A549 (cell line): Measurements from ENCODE around the gene FAM89B. TPM values are rescaled to one million over a fixed set of nuclear protein-coding genes. Genes with fewer than 3 reads are reported as not detected.

Source experiments
- ATAC-seq, 2 experiments: fragments of 200-7000 bp in 1 of 2; fragments of >200 bp in 1 of 2; cut with Nextera tagmentation in 1 of 2; cut with Tn5 transposase in 1 of 2; 3 replicates each; pipeline versions ENCODE4 v1.8.0 to v1.9.1; 2018 to 2020; ENCODE audit warnings: mild to moderate bottlenecking in 1 of 2, moderate library complexity in 1 of 2
- CTCF ChIA-PET: fragments of 300-600 bp; sonication (Branson Sonifier 250); formaldehyde crosslinking; extraction: SDS; loops from one replicate; lab custom pipeline; 2021; ENCODE audit warnings: antibody characterized with exemption, inconsistent platforms; lab: Yijun Ruan, JAX
- POLR2A ChIA-PET: fragments of 350-600 bp; formaldehyde crosslinking; extraction: SDS; loops from one replicate; lab custom pipeline; 2021; ENCODE audit warnings: antibody characterized with exemption, inconsistent platforms; lab: Yijun Ruan, JAX
- DNase-seq, 2 experiments: peaks; one replicate each; pipeline versions ENCODE4 v3.0.0 to v3.0.0-alpha.2; 2011 to 2016; ENCODE audit warnings: low read depth in 1 of 2, low spot score in 1 of 2
- FAIRE-seq: peaks from 2 replicates; lab custom pipeline; 2011; peaks lifted over from hg19 to GRCh38; lab: Jason Lieb, UNC
- H3K27ac ChIP-seq, 2 experiments: fragments of >200 bp; sonication (Bioruptor Twin); formaldehyde crosslinking; 3 replicates each; pipeline ENCODE4 v1.5.1; 2016 to 2017
- H3K4me1 ChIP-seq: fragments of >200 bp; sonication (Bioruptor Twin); formaldehyde crosslinking; 3 replicates; pipeline ENCODE4 v1.6.1; 2016
- H3K4me2 ChIP-seq: fragments of >200 bp; sonication (Bioruptor Twin); formaldehyde crosslinking; 3 replicates; pipeline ENCODE4 v1.6.1; 2016
- H3K4me3 ChIP-seq: fragments of >200 bp; sonication (Bioruptor Twin); formaldehyde crosslinking; 3 replicates; pipeline ENCODE4 v1.5.1; 2016
- H3K9me3 ChIP-seq: fragments of >200 bp; sonication (Bioruptor Twin); formaldehyde crosslinking; 3 replicates; pipeline ENCODE4 v1.6.1; 2016
- CBX2 ChIP-seq: fragments of 200-600 bp; sonication (generic); IDR thresholded peaks from 2 replicates; pipeline ENCODE4 v1.6.1; 2016; ENCODE audit warnings: low read depth, mild to moderate bottlenecking, borderline replicate concordance
- CHD4 ChIP-seq: fragments of 200-600 bp; sonication (generic); IDR thresholded peaks from 2 replicates; pipeline ENCODE4 v1.6.1; 2016; ENCODE audit warnings: antibody characterized with exemption, mild to moderate bottlenecking, borderline replicate concordance
- EHF ChIP-seq: fragments of 250-450 bp; sonication (Bioruptor Pico); IDR thresholded peaks from 2 replicates; pipeline ENCODE4 v1.5.0; 2020; ENCODE audit warnings: mild to moderate bottlenecking
- ELK1 ChIP-seq: fragments of 150-350 bp; IDR thresholded peaks from 2 replicates; pipeline ENCODE4 v1.6.1; 2014; ENCODE audit warnings: low read depth, mild to moderate bottlenecking, low read length
- FOSB ChIP-seq: fragments of 250-450 bp; sonication (Bioruptor Pico); IDR thresholded peaks from 2 replicates; pipeline ENCODE4 v1.5.0; 2020; ENCODE audit warnings: mild to moderate bottlenecking, moderate library complexity
- FOXS1 ChIP-seq: fragments of 250-450 bp; sonication (Bioruptor Pico); IDR thresholded peaks from 2 replicates; pipeline ENCODE4 v1.5.0; 2020; ENCODE audit warnings: mild to moderate bottlenecking, moderate library complexity
- HDAC2 ChIP-seq: fragments of 200-600 bp; sonication (generic); IDR thresholded peaks from 2 replicates; pipeline ENCODE4 v1.6.1; 2016
- HES2 ChIP-seq: fragments of >200 bp; sonication (Bioruptor Twin); formaldehyde crosslinking; IDR thresholded peaks from 2 replicates; pipeline ENCODE4 v1.6.1; 2016
- HMGXB4 ChIP-seq: fragments of 250-450 bp; sonication (Bioruptor Pico); IDR thresholded peaks from 2 replicates; pipeline ENCODE4 v1.5.0; 2021; ENCODE audit warnings: mild to moderate bottlenecking, moderate library complexity, borderline replicate concordance
- HOXA7 ChIP-seq: fragments of 250-450 bp; sonication (Bioruptor Pico); IDR thresholded peaks from 2 replicates; pipeline ENCODE4 v1.5.0; 2020; ENCODE audit warnings: mild to moderate bottlenecking, moderate library complexity
- JUNB ChIP-seq: fragments of >200 bp; sonication (Bioruptor Twin); formaldehyde crosslinking; IDR thresholded peaks from 2 replicates; pipeline ENCODE4 v1.6.1; 2016
- KDM1A ChIP-seq: fragments of 200-600 bp; sonication (generic); IDR thresholded peaks from 2 replicates; pipeline ENCODE4 v1.6.1; 2016; ENCODE audit warnings: low read depth, mild to moderate bottlenecking
- KDM5A ChIP-seq: fragments of 200-600 bp; sonication (generic); IDR thresholded peaks from 2 replicates; pipeline ENCODE4 v1.6.1; 2016; ENCODE audit warnings: antibody characterized with exemption, mild to moderate bottlenecking
- MAFK ChIP-seq: fragments of 450-650 bp; IDR thresholded peaks from 2 replicates; pipeline ENCODE4 v1.6.1; 2014; ENCODE audit not compliant: partially characterized antibody
- MAX ChIP-seq: IDR thresholded peaks from 2 replicates; pipeline ENCODE4 v1.6.1; 2012
- MAZ ChIP-seq: fragments of 150-350 bp; IDR thresholded peaks from 2 replicates; pipeline ENCODE4 v1.6.1; 2014; ENCODE audit warnings: antibody characterized with exemption, low read depth, low read length, borderline replicate concordance
- SREBF2 ChIP-seq: fragments of 450-650 bp; IDR thresholded peaks from 2 replicates; pipeline ENCODE4 v1.6.1; 2014; ENCODE audit warnings: mild to moderate bottlenecking, moderate library complexity
- TFCP2L1 ChIP-seq: fragments of 250-450 bp; sonication (Bioruptor Pico); IDR thresholded peaks from 2 replicates; pipeline ENCODE4 v1.5.0; 2021; ENCODE audit warnings: mild to moderate bottlenecking
- USF2 ChIP-seq: fragments of 450-650 bp; IDR thresholded peaks from 2 replicates; pipeline ENCODE4 v1.6.1; 2014; ENCODE audit warnings: antibody characterized with exemption
- ZC3H11A ChIP-seq: fragments of 450-650 bp; IDR thresholded peaks from 2 replicates; pipeline ENCODE4 v1.6.1; 2014; ENCODE audit warnings: antibody characterized with exemption, mild to moderate bottlenecking
- ZFP36 ChIP-seq: fragments of 450-650 bp; IDR thresholded peaks from 2 replicates; pipeline ENCODE4 v1.6.1; 2014; ENCODE audit warnings: borderline replicate concordance; ENCODE audit not compliant: partially characterized antibody
- ZNF302 ChIP-seq: fragments of 250-450 bp; sonication (Bioruptor Pico); IDR thresholded peaks from 2 replicates; pipeline ENCODE4 v1.9.0; 2021; ENCODE audit warnings: inconsistent platforms, mild to moderate bottlenecking, moderate library complexity
- ZSCAN20 ChIP-seq: fragments of 250-450 bp; sonication (Bioruptor Pico); IDR thresholded peaks from 2 replicates; pipeline ENCODE4 v1.8.0; 2022; ENCODE audit warnings: mild to moderate bottlenecking, moderate library complexity
- WGBS: methylation state at CpG from one replicate; pipeline ENCODE4 v1.1.6; 2017; ENCODE audit errors: missing lambda C conversion rate; 5-methylcytosine and 5-hydroxymethylcytosine counted together
- polyA plus RNA-seq, 4 experiments: library from polyadenylated mRNA; depleted of rRNA in 3 of 4; stranded (reverse); fragments of >200 nt; fragmentation: RNase III in 1 of 4; extraction: RNeasy Plus Mini Kit Qiagen cat#74134 plus additional on column Dnase treatment in 1 of 4; gene quantifications; 2 replicates in 3 of 4; 3 replicates in 1 of 4; pipeline ENCODE4 v1.2.3, GENCODE V29; 2011 to 2017

FAM89B gene
- polyA plus RNA-seq, 2 of the 4 experiments (the other 2 are of a cell fraction) = 13.5 to 23.9 TPM

- Histone ChIP-seq H3K9me3 (no peaks in the 10 kb centered on the region), H3K27ac (no peak overlapping the region), H3K4me3 (no peak overlapping the region), H3K4me2 (no peak overlapping the region), H3K4me1 (no peaks in the 10 kb centered on the region; the same call in 2 of the 3 replicates)
- no peak for ATAC-seq
- TF ChIP-seq HES2 (no peak), KDM5A (no peak), HMGXB4 (CRISPR knock-in tag) (no peak), MAX (no peak), ZSCAN20 (no peak), EHF (no peak), ELK1 (no peak), JUNB (no peak), TFCP2L1 (CRISPR knock-in tag) (no peak), USF2 (no peak), HDAC2 (no peak), FOSB (no peak), HOXA7 (CRISPR knock-in tag) (no peak), MAZ (no peak), SREBF2 (no peak), CHD4 (no peak), ZFP36 (no peak), ZC3H11A (no peak), KDM1A (no peak), CBX2 (no peak)
- POLR2A ChIA-PET = no interaction called here
- no peak for FAIRE-seq
- WGBS = 92% methylated on average over 5 of the region's 6 CpGs
- CTCF ChIA-PET = interaction anchor here (1.2 to 20.1 kb wide), 4 partner anchors 11 to 216 kb away, joined by 4 to 249 read pairs (median 6); partner anchors contain the start of genes KCNK7 and MAP3K11
- no peak for DNase-seq
Observed at GRCh38 chr11:65599955-65600246, 27.6 kb downstream of the FAM89B start.

- TF ChIP-seq ZNF302 (CRISPR knock-in tag) (no peak), ZC3H11A (no peak), MAFK (no peak), EHF (no peak), FOXS1 (CRISPR knock-in tag) (no peak)
- no peaks in the 10 kb centered on the region; the same call in 2 of the 3 replicates for H3K4me1 ChIP-seq
- no peak overlapping the region for H3K4me2 ChIP-seq
- DNase-seq (no peak), ATAC-seq (no peak), FAIRE-seq (no peak)
- ChIA-PET POLR2A (no interaction called here), CTCF (interaction anchor here (0.8 to 20.1 kb wide), 8 partner anchors 13 to 73 kb away, joined by 3 to 249 read pairs (median 4); partner anchors contain the start of genes FAM89B and KCNK7)
- no peaks in the 10 kb centered on the region for H3K9me3 ChIP-seq
- WGBS = 92% methylated on average over 1 of the region's 1 CpG
- H3K4me3 ChIP-seq = no peak overlapping the region
- H3K27ac ChIP-seq = no peak overlapping the region
Observed at GRCh38 chr11:65604258-65604657, 31.9 kb downstream of the FAM89B start.
